ENCODE results near the gene MAS1.

MAS1 gene

DNA sequence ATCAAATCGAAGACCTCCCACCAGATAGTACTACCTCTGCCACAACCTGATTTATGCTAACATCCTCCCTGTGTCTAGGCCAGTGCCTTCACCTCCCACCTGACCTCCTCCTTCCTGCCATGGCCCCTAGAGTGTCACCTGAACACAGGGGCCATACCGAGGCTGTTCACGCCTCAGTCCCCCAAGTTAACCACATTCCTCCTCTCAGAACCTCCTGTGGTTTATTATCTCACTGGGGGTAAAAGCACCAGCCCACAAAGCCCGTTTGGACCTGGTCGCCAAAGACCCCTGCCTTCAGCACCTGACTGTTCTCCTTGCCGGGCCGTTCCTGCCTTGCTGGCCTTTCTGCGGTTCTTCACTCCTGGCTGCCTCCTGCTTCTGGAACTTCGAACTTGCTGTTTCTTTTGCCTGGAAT is 13.7 kb downstream of the MAS1 start:
- H3K36me3 ChIP-seq (ENCODE audit: control insufficient read depth, insufficient read depth, low read length, severe bottlenecking): no peaks in the 10 kb centered on the region
- H3K4me3 ChIP-seq (ENCODE audit: low read length): no peak overlapping the region
- H3K9ac ChIP-seq (ENCODE audit: low read length): no peak overlapping the region
- H3K9me3 ChIP-seq (ENCODE audit: control insufficient read depth, low read length): no peaks in the 10 kb centered on the region
- H3K4me1 ChIP-seq (ENCODE audit: control insufficient read depth, insufficient read depth, low read length): peaks cover 13% of the 10 kb centered on the region
- H3K27me3 ChIP-seq (replicated peaks; ENCODE audit: control insufficient read depth, insufficient read depth, low read length): no peaks in the 10 kb centered on the region
- DNase-seq (ENCODE audit: low read depth): no peak

DNA sequence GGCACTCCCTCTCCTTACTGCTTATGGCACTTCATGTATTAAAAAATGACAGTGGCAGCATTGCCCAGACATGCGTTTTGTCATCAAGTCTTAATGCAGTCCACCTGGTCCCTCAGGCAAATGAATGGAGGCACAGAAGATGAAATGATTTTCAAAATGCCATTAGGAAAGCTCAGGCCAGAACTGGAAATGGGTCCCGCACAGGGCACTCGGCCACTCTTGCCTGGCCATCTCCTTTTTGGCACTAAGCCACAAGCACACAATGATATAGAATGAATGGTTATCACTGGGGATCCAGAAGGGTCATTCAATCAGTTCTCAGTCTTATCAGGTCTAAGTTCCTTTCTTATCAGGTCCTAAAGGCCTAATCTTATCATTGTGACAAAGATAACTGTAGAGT is 15.6 kb downstream of the MAS1 start:
- Histone ChIP-seq H3K27me3 (replicated peaks; ENCODE audit: control insufficient read depth, insufficient read depth, low read length) (peaks cover 5% of the 10 kb centered on the region), H3K4me1 (ENCODE audit: control insufficient read depth, insufficient read depth, low read length) (peaks cover 3% of the 10 kb centered on the region), H3K4me3 (ENCODE audit: low read length) (no peak overlapping the region), H3K36me3 (ENCODE audit: control insufficient read depth, insufficient read depth, low read length, severe bottlenecking) (no peaks in the 10 kb centered on the region), H3K9ac (ENCODE audit: low read length) (no peak overlapping the region), H3K9me3 (ENCODE audit: control insufficient read depth, low read length) (no peaks in the 10 kb centered on the region)
- DNase-seq (ENCODE audit: low read depth): no peak

DNA sequence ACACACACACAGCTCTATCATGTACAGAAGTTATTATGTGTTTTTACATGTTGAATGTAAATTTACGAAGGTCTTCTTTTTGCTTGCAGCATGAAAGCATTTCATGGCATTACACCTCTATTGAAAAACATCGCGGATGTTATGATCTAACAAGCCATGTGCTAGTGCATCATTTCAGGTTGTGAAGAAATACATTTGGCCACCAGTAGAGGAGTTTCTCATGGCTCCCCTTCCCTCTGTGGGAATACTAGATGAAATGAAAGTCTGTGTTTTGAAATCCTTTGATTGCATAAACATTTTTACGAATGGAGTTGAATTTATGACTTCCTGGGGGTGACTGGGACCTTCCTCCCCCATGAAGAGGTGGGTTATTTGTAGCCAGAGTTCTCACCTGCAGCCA is 17.7 kb downstream of the MAS1 start:
- Histone ChIP-seq H3K4me1 (ENCODE audit: control insufficient read depth, insufficient read depth, low read length) (peaks cover 3% of the 10 kb centered on the region), H3K27me3 (replicated peaks; ENCODE audit: control insufficient read depth, insufficient read depth, low read length) (peaks cover 16% of the 10 kb centered on the region), H3K36me3 (ENCODE audit: control insufficient read depth, insufficient read depth, low read length, severe bottlenecking) (no peaks in the 10 kb centered on the region), H3K4me3 (ENCODE audit: low read length) (no peak overlapping the region), H3K9ac (ENCODE audit: low read length) (no peak overlapping the region), H3K9me3 (ENCODE audit: control insufficient read depth, low read length) (no peaks in the 10 kb centered on the region)
- peak; percentile 34 for DNase-seq (ENCODE audit: low read depth)

DNA sequence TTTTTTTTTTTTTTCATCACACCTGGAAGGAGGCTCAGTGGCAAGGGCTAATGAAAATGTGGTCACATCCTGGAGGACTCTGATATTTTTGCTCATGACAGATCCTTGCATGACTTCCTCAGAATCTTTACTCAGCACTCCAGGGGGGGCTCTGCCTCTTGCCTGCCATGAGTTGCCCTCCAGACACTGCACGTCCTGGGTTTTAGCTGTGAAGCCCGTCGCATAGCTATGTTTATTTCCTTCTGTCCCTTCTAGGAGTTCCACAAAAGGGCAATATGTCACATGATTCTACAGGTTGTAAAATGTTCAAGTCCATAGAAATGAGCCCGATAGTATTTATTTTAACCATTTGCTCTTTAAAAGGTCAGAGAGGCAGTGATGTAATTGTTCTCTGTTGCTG is 18.2 kb downstream of the MAS1 start:
- no peak for DNase-seq (ENCODE audit: low read depth)

DNA sequence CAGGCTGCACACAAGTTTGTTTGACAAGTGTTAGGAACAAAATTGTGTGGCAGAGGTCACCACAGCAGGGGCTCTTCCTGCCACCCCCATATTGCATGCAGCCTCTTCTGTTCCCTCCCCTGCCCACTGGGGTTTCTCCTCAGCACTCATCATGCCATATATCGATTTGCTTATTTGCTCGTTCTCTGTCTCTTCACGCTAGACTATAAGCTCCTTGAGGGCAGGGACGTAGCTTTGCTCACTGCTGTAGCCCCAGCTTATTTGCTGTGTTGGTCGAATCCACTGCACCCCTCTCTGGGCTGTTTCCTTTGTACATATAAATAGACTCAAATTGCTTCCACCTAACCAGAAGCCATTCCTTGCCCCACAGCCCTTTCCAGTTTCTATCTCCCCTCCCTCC is 19.6 kb downstream of the MAS1 start:
- H3K9ac ChIP-seq (ENCODE audit: low read length): no peak overlapping the region
- H3K4me1 ChIP-seq (ENCODE audit: control insufficient read depth, insufficient read depth, low read length): peaks cover 3% of the 10 kb centered on the region
- peaks cover 27% of the 10 kb centered on the region for H3K27me3 ChIP-seq (replicated peaks; ENCODE audit: control insufficient read depth, insufficient read depth, low read length)
- H3K4me3 ChIP-seq (ENCODE audit: low read length): no peak overlapping the region
- no peaks in the 10 kb centered on the region for H3K9me3 ChIP-seq (ENCODE audit: control insufficient read depth, low read length)
- H3K36me3 ChIP-seq (ENCODE audit: control insufficient read depth, insufficient read depth, low read length, severe bottlenecking): no peaks in the 10 kb centered on the region
- no peak for DNase-seq (ENCODE audit: low read depth)

More for the DNA sequence above, 18.2 kb downstream of the MAS1 start:
- Histone ChIP-seq H3K36me3 (ENCODE audit: control insufficient read depth, insufficient read depth, low read length, severe bottlenecking) (no peaks in the 10 kb centered on the region), H3K27me3 (replicated peaks; ENCODE audit: control insufficient read depth, insufficient read depth, low read length) (peaks cover 17% of the 10 kb centered on the region), H3K4me3 (ENCODE audit: low read length) (no peak overlapping the region), H3K4me1 (ENCODE audit: control insufficient read depth, insufficient read depth, low read length) (peaks cover 3% of the 10 kb centered on the region), H3K9me3 (ENCODE audit: control insufficient read depth, low read length) (no peaks in the 10 kb centered on the region), H3K9ac (ENCODE audit: low read length) (no peak overlapping the region)

DNA sequence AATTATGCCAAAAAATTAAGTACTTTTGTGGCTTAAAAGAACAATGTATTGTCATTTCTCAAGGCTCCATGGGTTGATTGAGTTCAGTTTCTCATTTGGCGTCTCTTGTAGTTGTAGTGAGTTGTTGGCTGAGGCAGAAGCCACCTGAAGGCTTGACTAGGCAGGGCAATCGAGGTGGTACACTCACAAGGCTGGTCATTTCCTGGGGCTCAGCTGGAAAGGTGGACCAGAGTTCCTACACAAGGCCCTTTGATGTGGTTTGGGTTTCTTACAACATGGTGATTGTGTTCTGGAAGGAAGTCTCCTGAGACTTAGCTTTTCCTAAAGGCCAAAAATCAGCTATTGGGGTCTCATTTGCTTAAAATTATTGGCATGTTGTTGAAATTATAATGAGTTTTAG is 22.6 kb downstream of the MAS1 start:
- Histone ChIP-seq H3K4me1 (ENCODE audit: control insufficient read depth, insufficient read depth, low read length) (peaks cover 3% of the 10 kb centered on the region), H3K9me3 (ENCODE audit: control insufficient read depth, low read length) (no peaks in the 10 kb centered on the region), H3K4me3 (ENCODE audit: low read length) (no peak overlapping the region), H3K9ac (ENCODE audit: low read length) (no peak overlapping the region), H3K36me3 (ENCODE audit: control insufficient read depth, insufficient read depth, low read length, severe bottlenecking) (no peaks in the 10 kb centered on the region), H3K27me3 (replicated peaks; ENCODE audit: control insufficient read depth, insufficient read depth, low read length) (peaks cover 27% of the 10 kb centered on the region)
- DNase-seq (ENCODE audit: low read depth): no peak

DNA sequence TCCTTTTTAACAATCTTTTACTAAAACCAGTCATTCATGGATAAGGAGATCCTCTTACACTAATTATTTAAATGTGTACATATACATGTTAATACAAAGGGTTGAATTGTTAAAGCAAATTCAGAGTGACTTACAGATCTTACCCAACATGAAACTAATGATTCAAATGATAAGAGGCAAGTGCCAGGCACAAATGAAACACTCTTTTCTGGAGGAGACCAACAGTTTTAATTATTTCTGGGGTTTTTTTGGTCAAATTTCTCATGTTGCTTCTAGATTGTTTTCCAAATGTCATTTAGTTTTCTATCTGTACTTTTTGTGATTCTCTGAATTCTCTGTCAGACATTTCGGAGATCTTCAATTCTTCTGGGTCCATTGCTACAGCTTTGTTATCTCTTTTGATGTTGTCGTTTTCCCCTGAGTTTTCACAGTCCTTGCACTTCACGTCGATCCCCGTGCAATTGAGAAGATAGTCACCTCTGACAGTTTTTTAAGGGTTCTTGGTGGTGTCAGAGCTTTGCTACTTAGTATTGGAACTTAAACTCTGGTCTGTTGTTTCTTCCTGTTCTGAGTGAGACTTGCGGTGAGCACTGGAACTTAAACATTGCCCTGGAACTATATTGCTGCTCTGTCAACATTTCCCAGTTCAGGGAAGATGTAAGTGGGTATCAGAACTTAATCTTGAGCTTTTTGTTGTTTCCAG is 23.2 kb downstream of the MAS1 start:
- Histone ChIP-seq H3K36me3 (ENCODE audit: control insufficient read depth, insufficient read depth, low read length, severe bottlenecking) (no peaks in the 10 kb centered on the region), H3K27me3 (replicated peaks; ENCODE audit: control insufficient read depth, insufficient read depth, low read length) (peaks cover 27% of the 10 kb centered on the region), H3K9me3 (ENCODE audit: control insufficient read depth, low read length) (no peaks in the 10 kb centered on the region), H3K4me1 (ENCODE audit: control insufficient read depth, insufficient read depth, low read length) (peaks cover 3% of the 10 kb centered on the region), H3K4me3 (ENCODE audit: low read length) (no peak overlapping the region), H3K9ac (ENCODE audit: low read length) (no peak overlapping the region)
- DNase-seq (ENCODE audit: low read depth): no peak

DNA sequence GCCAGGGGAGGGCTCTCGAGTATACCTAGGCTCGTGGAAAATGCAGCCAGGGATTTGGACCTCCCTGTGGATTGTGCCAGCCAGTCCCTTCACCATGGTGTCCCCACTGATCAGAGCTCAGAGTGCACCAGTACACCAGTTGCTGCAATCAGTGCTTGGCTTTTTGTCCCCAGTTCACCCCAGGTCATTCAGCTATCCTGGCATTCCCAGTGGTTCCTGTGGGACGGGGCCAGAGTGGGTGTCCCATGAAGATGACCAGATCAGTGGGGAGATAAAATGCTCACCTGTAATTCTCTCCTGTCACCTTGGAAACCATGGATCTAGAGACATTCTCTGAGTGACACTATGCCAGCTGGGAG is 23.8 kb downstream of the MAS1 start:
- Histone ChIP-seq H3K9me3 (ENCODE audit: control insufficient read depth, low read length) (no peaks in the 10 kb centered on the region), H3K9ac (ENCODE audit: low read length) (no peak overlapping the region), H3K4me3 (ENCODE audit: low read length) (no peak overlapping the region), H3K36me3 (ENCODE audit: control insufficient read depth, insufficient read depth, low read length, severe bottlenecking) (no peaks in the 10 kb centered on the region), H3K4me1 (ENCODE audit: control insufficient read depth, insufficient read depth, low read length) (no peaks in the 10 kb centered on the region), H3K27me3 (replicated peaks; ENCODE audit: control insufficient read depth, insufficient read depth, low read length) (peaks cover 27% of the 10 kb centered on the region)
- DNase-seq (ENCODE audit: low read depth): no peak

DNA sequence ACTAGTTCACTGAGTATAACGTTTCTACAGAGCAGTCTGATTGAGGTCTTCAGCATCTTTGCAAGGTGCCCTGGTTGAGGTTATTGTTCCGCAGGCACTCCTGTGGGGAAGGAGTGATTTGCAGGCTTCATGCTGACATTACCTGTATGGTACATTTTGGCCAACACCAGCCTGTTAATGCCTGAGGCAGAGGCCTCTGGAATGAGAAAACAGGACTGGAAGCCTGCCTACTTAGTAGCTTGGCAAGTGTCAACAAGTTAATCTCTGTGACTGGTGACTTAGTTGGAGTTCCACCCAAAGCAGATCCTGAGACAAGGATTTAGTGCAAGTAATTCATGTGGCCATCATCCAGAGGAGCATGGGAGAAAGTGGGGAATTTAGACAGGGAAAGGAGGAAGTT is 24.6 kb downstream of the MAS1 start:
- no peaks in the 10 kb centered on the region for H3K36me3 ChIP-seq (ENCODE audit: control insufficient read depth, insufficient read depth, low read length, severe bottlenecking)
- DNase-seq (ENCODE audit: low read depth): no peak
- peaks cover 21% of the 10 kb centered on the region for H3K27me3 ChIP-seq (replicated peaks; ENCODE audit: control insufficient read depth, insufficient read depth, low read length)
- no peaks in the 10 kb centered on the region for H3K9me3 ChIP-seq (ENCODE audit: control insufficient read depth, low read length)
- H3K4me3 ChIP-seq (ENCODE audit: low read length): no peak overlapping the region
- no peaks in the 10 kb centered on the region for H3K4me1 ChIP-seq (ENCODE audit: control insufficient read depth, insufficient read depth, low read length)
- H3K9ac ChIP-seq (ENCODE audit: low read length): no peak overlapping the region

DNA sequence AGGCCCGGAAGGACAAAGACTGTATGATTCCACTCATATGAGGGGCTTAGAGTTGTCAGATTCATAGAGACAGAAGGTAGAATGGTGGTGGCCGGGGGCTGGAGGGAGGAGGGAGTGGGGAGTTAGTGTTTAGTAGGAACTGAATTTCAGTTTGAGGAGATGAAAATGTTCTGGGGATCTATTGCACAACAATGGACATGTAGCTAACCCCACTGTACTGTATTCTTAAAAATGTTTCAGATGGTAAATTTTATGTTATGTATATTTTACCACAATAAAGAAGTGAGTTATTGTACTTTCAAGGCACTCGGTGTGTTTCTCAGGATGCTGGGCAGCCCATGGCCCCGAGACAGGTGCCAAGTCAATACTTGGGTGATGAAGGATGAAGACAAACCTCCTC is 25.4 kb downstream of the MAS1 start:
- Histone ChIP-seq H3K4me3 (ENCODE audit: low read length) (no peak overlapping the region), H3K9me3 (ENCODE audit: control insufficient read depth, low read length) (no peaks in the 10 kb centered on the region), H3K27me3 (replicated peaks; ENCODE audit: control insufficient read depth, insufficient read depth, low read length) (peaks cover 21% of the 10 kb centered on the region), H3K36me3 (ENCODE audit: control insufficient read depth, insufficient read depth, low read length, severe bottlenecking) (no peaks in the 10 kb centered on the region), H3K4me1 (ENCODE audit: control insufficient read depth, insufficient read depth, low read length) (no peaks in the 10 kb centered on the region), H3K9ac (ENCODE audit: low read length) (no peak overlapping the region)
- DNase-seq (ENCODE audit: low read depth): no peak

DNA sequence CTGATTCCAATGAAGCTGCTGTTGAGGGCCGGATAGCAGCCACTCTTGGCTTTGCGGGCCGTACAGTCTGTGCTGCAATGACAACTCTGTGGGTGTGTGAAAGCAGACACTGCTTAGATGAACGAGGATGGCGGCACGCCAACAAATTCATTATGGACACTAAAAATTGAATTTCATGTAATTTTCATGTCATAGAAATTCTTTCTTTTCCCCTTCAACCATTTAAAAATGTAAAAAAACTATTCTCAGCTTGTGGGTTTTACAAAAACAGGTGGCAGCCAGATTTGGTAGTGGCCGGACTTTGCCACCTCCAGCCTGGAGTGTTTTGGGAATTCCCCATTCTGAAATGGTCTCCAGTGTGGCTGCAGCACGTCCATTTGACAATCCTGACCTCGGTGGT is 26.0 kb downstream of the MAS1 start:
- Histone ChIP-seq H3K4me1 (ENCODE audit: control insufficient read depth, insufficient read depth, low read length) (no peaks in the 10 kb centered on the region), H3K36me3 (ENCODE audit: control insufficient read depth, insufficient read depth, low read length, severe bottlenecking) (no peaks in the 10 kb centered on the region), H3K9ac (ENCODE audit: low read length) (no peak overlapping the region), H3K4me3 (ENCODE audit: low read length) (no peak overlapping the region), H3K27me3 (replicated peaks; ENCODE audit: control insufficient read depth, insufficient read depth, low read length) (peaks cover 20% of the 10 kb centered on the region), H3K9me3 (ENCODE audit: control insufficient read depth, low read length) (no peaks in the 10 kb centered on the region)
- DNase-seq (ENCODE audit: low read depth): no peak

DNA sequence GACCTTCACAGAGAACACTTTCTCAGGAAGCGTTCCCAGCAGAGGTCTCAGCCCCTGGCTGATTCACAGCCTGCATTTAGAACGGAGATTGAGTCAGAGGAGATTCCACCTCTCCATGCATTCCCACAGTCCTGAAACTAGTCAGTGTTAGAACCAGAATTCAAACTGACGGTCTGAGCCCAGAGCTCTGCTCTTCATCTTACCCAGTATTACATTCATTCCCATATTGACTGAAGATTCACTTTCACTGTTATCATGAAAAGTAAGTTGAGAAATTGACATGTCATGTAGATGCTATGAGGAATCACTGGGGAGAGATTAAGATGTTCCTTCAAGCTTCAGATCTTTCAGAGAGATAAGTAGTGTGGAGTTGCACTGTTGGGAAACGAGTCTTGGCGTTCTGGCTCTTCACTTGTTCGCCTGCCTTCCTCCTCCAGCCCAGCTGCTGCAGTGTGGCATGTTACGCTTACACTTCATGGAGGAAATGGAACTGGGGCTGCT is 28.3 kb downstream of the MAS1 start:
- peak; percentile 69 for DNase-seq (ENCODE audit: low read depth)
- no peak overlapping the region for H3K4me3 ChIP-seq (ENCODE audit: low read length)

More for the DNA sequence above, 28.3 kb downstream of the MAS1 start:
- no peak overlapping the region for H3K9ac ChIP-seq (ENCODE audit: low read length)
- peaks cover 16% of the 10 kb centered on the region for H3K27me3 ChIP-seq (replicated peaks; ENCODE audit: control insufficient read depth, insufficient read depth, low read length)
- H3K36me3 ChIP-seq (ENCODE audit: control insufficient read depth, insufficient read depth, low read length, severe bottlenecking): no peaks in the 10 kb centered on the region
- H3K9me3 ChIP-seq (ENCODE audit: control insufficient read depth, low read length): peaks cover under 1% of the 10 kb centered on the region
- no peaks in the 10 kb centered on the region for H3K4me1 ChIP-seq (ENCODE audit: control insufficient read depth, insufficient read depth, low read length)

All from adipocyte (in vitro differentiated cells).